Measurements from ENCODE around the gene RPS6KC1. TPM values are rescaled to one million over a fixed set of nuclear protein-coding genes. Genes with fewer than 3 reads are reported as not detected.

Gene RPS6KC1
- total and polyA plus RNA-seq, 9 of the 15 experiments (the other 6 are each of a cell fraction or from before 2014, with no cell fraction given): 4.3 to 34.6 (median 20.9) TPM

DNA sequence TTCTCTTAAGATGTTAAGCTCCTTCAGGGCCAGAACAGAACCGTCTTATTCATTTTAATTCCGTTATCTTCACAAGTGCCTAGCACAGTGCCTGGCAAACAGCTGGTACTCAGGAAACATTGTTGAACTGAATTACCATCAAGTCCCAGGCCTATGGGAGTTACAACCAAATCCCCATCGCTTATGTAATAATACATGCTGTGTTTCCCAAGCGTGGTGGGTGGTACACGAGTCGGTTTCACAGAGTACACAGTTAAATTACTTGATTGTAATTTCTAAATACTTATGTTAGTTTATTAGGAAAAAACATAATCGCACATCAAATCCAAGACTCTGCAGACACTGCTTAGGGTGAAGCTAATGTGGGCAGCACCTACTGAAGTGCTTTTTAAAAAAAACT is 36.4 kb upstream of the RPS6KC1 start (continued):
- TF ChIP-seq FOXK1 (CRISPR knock-in tag; IDR thresholded peaks at IDR 0.05; ENCODE audit: borderline replicate concordance) (no peak), TSC22D4 (tag; IDR thresholded peaks at IDR 0.05) (no peak), HDAC3 (IDR thresholded peaks at IDR 0.05; ENCODE audit: borderline replicate concordance, partially characterized antibody) (peak; percentile 10), TAF15 (IDR thresholded peaks at IDR 0.05; ENCODE audit: low read depth, low read length) (no peak), SREBF2 (CRISPR knock-in tag; IDR thresholded peaks at IDR 0.05) (0 out of 2 replicates have a peak, but pooled peaks have one; percentile 33), SMARCA5 (IDR thresholded peaks at IDR 0.05) (peak; percentile 34; the same call in 1 of the 2 replicates), TAF1 (IDR thresholded peaks at IDR 0.05; ENCODE audit: control insufficient read depth, extremely low read depth, insufficient read depth, low read length, severe bottlenecking) (peak; percentile 9), TRIM28 (IDR thresholded peaks at IDR 0.05) (no peak)
- TF ChIP-seq, protein P1, sequence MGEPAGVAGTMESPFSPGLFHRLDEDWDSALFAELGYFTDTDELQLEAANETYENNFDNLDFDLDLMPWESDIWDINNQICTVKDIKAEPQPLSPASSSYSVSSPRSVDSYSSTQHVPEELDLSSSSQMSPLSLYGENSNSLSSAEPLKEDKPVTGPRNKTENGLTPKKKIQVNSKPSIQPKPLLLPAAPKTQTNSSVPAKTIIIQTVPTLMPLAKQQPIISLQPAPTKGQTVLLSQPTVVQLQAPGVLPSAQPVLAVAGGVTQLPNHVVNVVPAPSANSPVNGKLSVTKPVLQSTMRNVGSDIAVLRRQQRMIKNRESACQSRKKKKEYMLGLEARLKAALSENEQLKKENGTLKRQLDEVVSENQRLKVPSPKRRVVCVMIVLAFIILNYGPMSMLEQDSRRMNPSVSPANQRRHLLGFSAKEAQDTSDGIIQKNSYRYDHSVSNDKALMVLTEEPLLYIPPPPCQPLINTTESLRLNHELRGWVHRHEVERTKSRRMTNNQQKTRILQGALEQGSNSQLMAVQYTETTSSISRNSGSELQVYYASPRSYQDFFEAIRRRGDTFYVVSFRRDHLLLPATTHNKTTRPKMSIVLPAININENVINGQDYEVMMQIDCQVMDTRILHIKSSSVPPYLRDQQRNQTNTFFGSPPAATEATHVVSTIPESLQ (CRISPR knock-in tag; IDR thresholded peaks at IDR 0.05): no peak; the same call in 1 of the 2 replicates

Measured in K562 (cell line).